ENCODE data around the gene LARP1B. TPM values are rescaled to one million over a fixed set of nuclear protein-coding genes. Genes with fewer than 3 reads are reported as not detected.

Gene LARP1B
- total RNA-seq, 1 donor from 2014 or later: 57.9 TPM

- DNase-seq (ENCODE audit: low read depth) (no peak), FAIRE-seq (no peak)
- Histone ChIP-seq H3K36me3 (ENCODE audit: control insufficient read depth, insufficient read depth, low read length) (no peaks in the 10 kb centered on the region), H3K27me3 (ENCODE audit: control insufficient read depth, insufficient read depth, low read length) (no peaks in the 10 kb centered on the region), H3K4me3 (ENCODE audit: low read depth, low read length) (no peak overlapping the region)
- TF ChIP-seq, protein P1, sequence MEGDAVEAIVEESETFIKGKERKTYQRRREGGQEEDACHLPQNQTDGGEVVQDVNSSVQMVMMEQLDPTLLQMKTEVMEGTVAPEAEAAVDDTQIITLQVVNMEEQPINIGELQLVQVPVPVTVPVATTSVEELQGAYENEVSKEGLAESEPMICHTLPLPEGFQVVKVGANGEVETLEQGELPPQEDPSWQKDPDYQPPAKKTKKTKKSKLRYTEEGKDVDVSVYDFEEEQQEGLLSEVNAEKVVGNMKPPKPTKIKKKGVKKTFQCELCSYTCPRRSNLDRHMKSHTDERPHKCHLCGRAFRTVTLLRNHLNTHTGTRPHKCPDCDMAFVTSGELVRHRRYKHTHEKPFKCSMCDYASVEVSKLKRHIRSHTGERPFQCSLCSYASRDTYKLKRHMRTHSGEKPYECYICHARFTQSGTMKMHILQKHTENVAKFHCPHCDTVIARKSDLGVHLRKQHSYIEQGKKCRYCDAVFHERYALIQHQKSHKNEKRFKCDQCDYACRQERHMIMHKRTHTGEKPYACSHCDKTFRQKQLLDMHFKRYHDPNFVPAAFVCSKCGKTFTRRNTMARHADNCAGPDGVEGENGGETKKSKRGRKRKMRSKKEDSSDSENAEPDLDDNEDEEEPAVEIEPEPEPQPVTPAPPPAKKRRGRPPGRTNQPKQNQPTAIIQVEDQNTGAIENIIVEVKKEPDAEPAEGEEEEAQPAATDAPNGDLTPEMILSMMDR (IDR thresholded peaks at IDR 0.05; ENCODE audit: insufficient read depth, low read length, severe bottlenecking): no peak
These were observed 116.4 kb downstream of the LARP1B start for GRCh38 chr4:128177498-128177897.

- peaks cover 1% of the 10 kb centered on the region for H3K36me3 ChIP-seq (ENCODE audit: control insufficient read depth, insufficient read depth, low read length)
- DNase-seq (ENCODE audit: low read depth) (no peak), FAIRE-seq (no peak)
- H3K27me3 ChIP-seq (ENCODE audit: control insufficient read depth, insufficient read depth, low read length): no peaks in the 10 kb centered on the region
- no peak overlapping the region for H3K4me3 ChIP-seq (ENCODE audit: low read depth, low read length)
- TF ChIP-seq, protein P1 (IDR thresholded peaks at IDR 0.05; ENCODE audit: insufficient read depth, low read length, severe bottlenecking): no peak
These were observed 125.5 kb downstream of the LARP1B start for GRCh38 chr4:128186623-128187022.

DNA sequence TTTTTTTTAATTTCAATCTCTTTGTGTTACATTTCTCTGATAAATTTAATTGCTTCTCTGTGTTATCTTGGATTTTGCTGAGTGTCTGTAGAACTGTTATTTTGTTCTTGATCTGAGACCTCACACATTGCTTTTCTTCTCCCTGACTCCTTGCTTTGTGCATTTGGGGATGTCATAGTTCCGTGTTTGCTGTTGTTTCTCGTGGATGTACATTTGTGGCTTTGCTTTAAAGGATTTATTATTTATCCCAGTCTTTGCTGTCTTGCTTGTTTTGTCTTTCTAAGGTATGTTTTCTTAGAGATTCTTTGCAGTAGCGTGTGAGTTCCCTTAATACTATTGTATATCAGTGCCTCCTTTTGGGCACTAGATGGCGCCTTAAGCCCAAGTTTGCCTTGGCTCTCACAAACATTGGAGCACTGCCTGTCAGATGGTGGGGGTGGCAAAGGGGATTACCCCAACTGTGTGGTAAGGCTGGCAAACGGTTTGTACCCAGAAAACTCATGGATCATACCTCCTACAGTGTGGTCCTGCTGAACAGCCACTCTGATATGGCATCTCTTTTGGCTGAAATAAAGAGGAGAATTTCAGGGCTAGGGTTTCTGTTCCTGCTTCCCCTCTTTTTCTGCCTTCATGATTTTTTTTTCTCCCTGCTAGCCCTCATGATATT lies 130.1 kb downstream of the LARP1B start:
- TF ChIP-seq, protein P1 (IDR thresholded peaks at IDR 0.05; ENCODE audit: insufficient read depth, low read length, severe bottlenecking): peak; percentile 79
- peaks cover 1% of the 10 kb centered on the region for H3K36me3 ChIP-seq (ENCODE audit: control insufficient read depth, insufficient read depth, low read length)
- H3K4me3 ChIP-seq (ENCODE audit: low read depth, low read length): no peak overlapping the region
- DNase-seq (ENCODE audit: low read depth): peak; percentile 65
- no peak for FAIRE-seq
- no peaks in the 10 kb centered on the region for H3K27me3 ChIP-seq (ENCODE audit: control insufficient read depth, insufficient read depth, low read length)

GRCh38 chr4:128220286-128221235 lies 159.4 kb downstream of the LARP1B start:
- H3K27me3 ChIP-seq (ENCODE audit: control insufficient read depth, insufficient read depth, low read length): no peaks in the 10 kb centered on the region
- TF ChIP-seq, protein P1 (IDR thresholded peaks at IDR 0.05; ENCODE audit: insufficient read depth, low read length, severe bottlenecking): peak; percentile 17
- FAIRE-seq (peak; percentile 68), DNase-seq (ENCODE audit: low read depth) (peak; percentile 76)
- no peaks in the 10 kb centered on the region for H3K36me3 ChIP-seq (ENCODE audit: control insufficient read depth, insufficient read depth, low read length)
- H3K4me3 ChIP-seq (ENCODE audit: low read depth, low read length): no peak overlapping the region

DNA sequence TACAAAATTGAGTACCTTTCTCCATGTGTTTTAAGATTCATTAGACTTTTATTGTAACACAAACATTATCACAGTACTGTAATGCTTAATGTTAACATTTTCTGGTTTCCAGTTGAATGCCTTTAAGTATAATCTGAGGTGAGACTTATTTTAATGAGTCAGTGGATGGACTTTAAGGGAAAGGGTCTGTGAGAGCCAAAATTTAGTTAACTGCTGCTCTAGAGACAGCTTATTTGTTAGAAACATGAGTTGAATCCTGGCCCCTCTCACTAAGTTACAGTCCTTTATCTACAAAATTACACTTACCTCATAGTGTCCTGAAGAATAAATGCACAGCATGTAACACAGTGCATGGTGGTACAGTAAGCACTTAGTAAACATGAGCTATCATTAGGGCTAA lies 160.5 kb downstream of the LARP1B start:
- TF ChIP-seq, protein P1 (IDR thresholded peaks at IDR 0.05; ENCODE audit: insufficient read depth, low read length, severe bottlenecking): no peak
- Histone ChIP-seq H3K4me3 (ENCODE audit: low read depth, low read length) (no peak overlapping the region), H3K36me3 (ENCODE audit: control insufficient read depth, insufficient read depth, low read length) (no peaks in the 10 kb centered on the region), H3K27me3 (ENCODE audit: control insufficient read depth, insufficient read depth, low read length) (no peaks in the 10 kb centered on the region)
- no peak for FAIRE-seq
- no peak for DNase-seq (ENCODE audit: low read depth)

All from bronchial epithelial cell (primary cell).